SW480 (cell line): ENCODE measurements around the gene DEPP1.
A peak's percentile ranks its signal among the peaks of the same experiment; 100 is the strongest.

Experiments used
- DNase-seq: peaks from one replicate; pipeline ENCODE4 v3.0.0-alpha.2; 2016; ENCODE audit warnings: low spot score

The DEPP1 gene

GRCh38 chr10:44933451-44934321, 44.9 kb downstream of the DEPP1 start:
- DNase-seq = no peak

- peak; percentile 73 for DNase-seq
These were observed 45.8 kb downstream of the DEPP1 start for GRCh38 chr10:44932517-44933450.

- DNase-seq = no peak
These were observed 46.7 kb downstream of the DEPP1 start for GRCh38 chr10:44931621-44932516.

- no peak for DNase-seq
These were observed 47.5 kb downstream of the DEPP1 start for GRCh38 chr10:44930904-44931620.

- DNase-seq = no peak
These were observed 49.0 kb downstream of the DEPP1 start for GRCh38 chr10:44929356-44930255.

GRCh38 chr10:44928462-44928861, 50.1 kb downstream of the DEPP1 start:
- no peak for DNase-seq

- no peak for DNase-seq
These were observed 51.3 kb downstream of the DEPP1 start for GRCh38 chr10:44927352-44927751.

GRCh38 chr10:44926751-44927351, 51.8 kb downstream of the DEPP1 start:
- DNase-seq = no peak
